ENCODE results near the gene MS4A3.
"Not testable (repeated sequence)": the region's sequence is repeated elsewhere in the genome, so short reads cannot be mapped to it uniquely, and the experiment has no call there.

The MS4A3 gene

GRCh38 chr11:60065801-60066200 is 9.3 kb downstream of the MS4A3 start:
- no peak overlapping the region for H3K27ac ChIP-seq
- no peaks in the 10 kb centered on the region for H3K36me3 ChIP-seq (ENCODE audit: control insufficient read depth, insufficient read depth, low read length)
- H3K9ac ChIP-seq: no peak overlapping the region
- H3K79me2 ChIP-seq: no peaks in the 10 kb centered on the region
- no peak overlapping the region for H2AFZ ChIP-seq
- H3K27me3 ChIP-seq (ENCODE audit: control insufficient read depth, insufficient read depth, low read length): no peaks in the 10 kb centered on the region
- H3K4me3 ChIP-seq (ENCODE audit: low read depth, low read length): no peak overlapping the region
- H3K4me1 ChIP-seq: no peaks in the 10 kb centered on the region
- H3K4me2 ChIP-seq (ENCODE audit: low read length): no peak overlapping the region
- no peak for TF ChIP-seq CTCF (IDR thresholded peaks at IDR 0.05)
- H3K9me3 ChIP-seq (ENCODE audit: control insufficient read depth, low read length): no peaks in the 10 kb centered on the region

- TF ChIP-seq CTCF (IDR thresholded peaks at IDR 0.05): no peak
These were observed 13.0 kb downstream of the MS4A3 start for GRCh38 chr11:60069450-60069849.

GRCh38 chr11:60071644-60072043 is 15.2 kb downstream of the MS4A3 start:
- H3K27ac ChIP-seq; H3K79me2 ChIP-seq; H3K36me3 ChIP-seq (ENCODE audit: control insufficient read depth, insufficient read depth, low read length); H3K9me3 ChIP-seq (ENCODE audit: control insufficient read depth, low read length); H3K4me3 ChIP-seq (ENCODE audit: low read depth, low read length); H2AFZ ChIP-seq; H3K27me3 ChIP-seq (ENCODE audit: control insufficient read depth, insufficient read depth, low read length); H3K4me2 ChIP-seq (ENCODE audit: low read length); H3K4me1 ChIP-seq; H3K9ac ChIP-seq: not testable (repeated sequence)

More at GRCh38 chr11:60069450-60069849, 13.0 kb downstream of the MS4A3 start:
- no peak overlapping the region for H3K4me2 ChIP-seq (ENCODE audit: low read length)
- H3K79me2 ChIP-seq: no peaks in the 10 kb centered on the region
- H3K4me3 ChIP-seq (ENCODE audit: low read depth, low read length): no peak overlapping the region
- no peaks in the 10 kb centered on the region for H3K4me1 ChIP-seq
- no peak overlapping the region for H3K27ac ChIP-seq
- H3K27me3 ChIP-seq (ENCODE audit: control insufficient read depth, insufficient read depth, low read length): no peaks in the 10 kb centered on the region
- H2AFZ ChIP-seq: no peak overlapping the region
- H3K9ac ChIP-seq: no peak overlapping the region
- H3K36me3 ChIP-seq (ENCODE audit: control insufficient read depth, insufficient read depth, low read length): no peaks in the 10 kb centered on the region
- no peaks in the 10 kb centered on the region for H3K9me3 ChIP-seq (ENCODE audit: control insufficient read depth, low read length)

- Histone ChIP-seq H3K36me3 (ENCODE audit: control insufficient read depth, insufficient read depth, low read length) (no peaks in the 10 kb centered on the region), H3K79me2 (no peaks in the 10 kb centered on the region), H3K4me1 (no peaks in the 10 kb centered on the region), H3K27ac (no peak overlapping the region), H2AFZ (no peak overlapping the region), H3K4me2 (ENCODE audit: low read length) (no peak overlapping the region), H3K27me3 (ENCODE audit: control insufficient read depth, insufficient read depth, low read length) (no peaks in the 10 kb centered on the region), H3K4me3 (ENCODE audit: low read depth, low read length) (no peak overlapping the region), H3K9ac (no peak overlapping the region), H3K9me3 (ENCODE audit: control insufficient read depth, low read length) (no peaks in the 10 kb centered on the region)
- TF ChIP-seq CTCF (IDR thresholded peaks at IDR 0.05): no peak
These were observed 20.9 kb downstream of the MS4A3 start for GRCh38 chr11:60077216-60077817.

- H3K9me3 ChIP-seq (ENCODE audit: control insufficient read depth, low read length): no peaks in the 10 kb centered on the region
- no peak overlapping the region for H3K27ac ChIP-seq
- H2AFZ ChIP-seq: no peak overlapping the region
- H3K4me2 ChIP-seq (ENCODE audit: low read length): no peak overlapping the region
- H3K4me1 ChIP-seq: no peaks in the 10 kb centered on the region
- no peak overlapping the region for H3K9ac ChIP-seq
- no peak overlapping the region for H3K4me3 ChIP-seq (ENCODE audit: low read depth, low read length)
- TF ChIP-seq CTCF (IDR thresholded peaks at IDR 0.05): no peak
- H3K27me3 ChIP-seq (ENCODE audit: control insufficient read depth, insufficient read depth, low read length): no peaks in the 10 kb centered on the region
- H3K79me2 ChIP-seq: no peaks in the 10 kb centered on the region
- H3K36me3 ChIP-seq (ENCODE audit: control insufficient read depth, insufficient read depth, low read length): no peaks in the 10 kb centered on the region
These were observed 21.5 kb downstream of the MS4A3 start for GRCh38 chr11:60077981-60078380.

All from parathyroid adenoma (tissue), 2 donors.